ENCODE results near the gene COL9A2. TPM values are rescaled to one million over a fixed set of nuclear protein-coding genes. Genes with fewer than 3 reads are reported as not detected.

The COL9A2 gene
- polyA plus RNA-seq, 1 of the 3 experiments (the other 2 are of a cell fraction), result 0.94 TPM

DNA sequence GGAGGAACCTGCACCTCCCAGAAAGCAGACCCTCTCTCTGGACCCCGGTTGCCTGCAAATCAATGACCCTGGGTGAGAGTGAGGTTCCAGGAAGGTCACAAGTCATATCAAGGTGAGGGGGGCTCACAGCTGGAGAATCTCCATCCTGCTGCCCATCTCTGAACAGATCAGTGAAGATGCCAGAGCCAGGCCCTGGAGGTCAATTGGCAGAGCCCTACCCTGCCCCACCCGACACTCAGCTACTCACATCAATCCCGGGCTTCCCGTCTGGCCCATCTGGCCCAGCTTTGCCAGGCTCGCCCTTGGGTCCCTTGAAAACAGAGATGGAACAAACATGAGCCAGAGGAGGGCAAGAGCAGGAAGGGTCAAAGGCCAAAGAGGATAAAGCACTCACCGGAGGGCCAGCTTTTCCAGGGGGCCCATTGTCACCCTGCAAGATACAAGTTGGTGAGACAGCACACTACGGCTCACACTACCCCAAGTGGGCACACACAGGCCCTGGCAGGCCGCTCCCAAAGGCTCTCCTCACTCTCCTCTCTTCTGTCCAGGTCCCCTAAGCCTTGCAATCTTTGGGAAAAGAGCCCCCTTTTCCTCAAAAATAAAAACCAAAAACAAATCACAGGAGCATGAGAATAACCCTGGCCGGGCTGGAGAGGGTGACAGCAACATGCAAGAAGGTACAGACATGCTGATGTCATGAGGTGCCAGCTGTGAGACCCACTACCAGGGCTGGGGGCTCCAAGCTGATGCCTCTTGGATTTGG lies 2.9 kb downstream of the COL9A2 start:
- no peak for TF ChIP-seq ELF1 (IDR thresholded peaks at IDR 0.05)
- no peak for TF ChIP-seq GATA2 (CRISPR knock-in tag; IDR thresholded peaks at IDR 0.05)
- TF ChIP-seq NFIC (IDR thresholded peaks at IDR 0.05; ENCODE audit: borderline replicate concordance), result no peak
- no peak for TF ChIP-seq NRF1 (IDR thresholded peaks at IDR 0.05; ENCODE audit: low read depth, low read length)
- TF ChIP-seq FOXJ3 (CRISPR knock-in tag; IDR thresholded peaks at IDR 0.05), result no peak
- TF ChIP-seq, protein P1, sequence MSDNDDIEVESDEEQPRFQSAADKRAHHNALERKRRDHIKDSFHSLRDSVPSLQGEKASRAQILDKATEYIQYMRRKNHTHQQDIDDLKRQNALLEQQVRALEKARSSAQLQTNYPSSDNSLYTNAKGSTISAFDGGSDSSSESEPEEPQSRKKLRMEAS (IDR thresholded peaks at IDR 0.05; ENCODE audit: low read depth), result no peak
- no peak for TF ChIP-seq SMC3 (IDR thresholded peaks at IDR 0.05; ENCODE audit: low read depth, low read length)
- TF ChIP-seq TEAD4 (IDR thresholded peaks at IDR 0.05; ENCODE audit: borderline replicate concordance, insufficient read depth), result no peak
- TF ChIP-seq, protein P2, sequence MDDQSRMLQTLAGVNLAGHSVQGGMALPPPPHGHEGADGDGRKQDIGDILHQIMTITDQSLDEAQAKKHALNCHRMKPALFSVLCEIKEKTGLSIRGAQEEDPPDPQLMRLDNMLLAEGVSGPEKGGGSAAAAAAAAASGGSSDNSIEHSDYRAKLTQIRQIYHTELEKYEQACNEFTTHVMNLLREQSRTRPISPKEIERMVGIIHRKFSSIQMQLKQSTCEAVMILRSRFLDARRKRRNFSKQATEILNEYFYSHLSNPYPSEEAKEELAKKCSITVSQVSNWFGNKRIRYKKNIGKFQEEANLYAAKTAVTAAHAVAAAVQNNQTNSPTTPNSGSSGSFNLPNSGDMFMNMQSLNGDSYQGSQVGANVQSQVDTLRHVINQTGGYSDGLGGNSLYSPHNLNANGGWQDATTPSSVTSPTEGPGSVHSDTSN (IDR thresholded peaks at IDR 0.05), result no peak
- TF ChIP-seq, protein P3, sequence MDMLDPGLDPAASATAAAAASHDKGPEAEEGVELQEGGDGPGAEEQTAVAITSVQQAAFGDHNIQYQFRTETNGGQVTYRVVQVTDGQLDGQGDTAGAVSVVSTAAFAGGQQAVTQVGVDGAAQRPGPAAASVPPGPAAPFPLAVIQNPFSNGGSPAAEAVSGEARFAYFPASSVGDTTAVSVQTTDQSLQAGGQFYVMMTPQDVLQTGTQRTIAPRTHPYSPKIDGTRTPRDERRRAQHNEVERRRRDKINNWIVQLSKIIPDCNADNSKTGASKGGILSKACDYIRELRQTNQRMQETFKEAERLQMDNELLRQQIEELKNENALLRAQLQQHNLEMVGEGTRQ (IDR thresholded peaks at IDR 0.05; ENCODE audit: borderline replicate concordance, low read depth, low read length), result no peak
- TF ChIP-seq EZH2phosphoT487 (IDR thresholded peaks at IDR 0.05; ENCODE audit: borderline replicate concordance, low read depth), result no peak
- no peak for TF ChIP-seq JUND (IDR thresholded peaks at IDR 0.05)
- TF ChIP-seq FOSL2 (IDR thresholded peaks at IDR 0.05; ENCODE audit: borderline replicate concordance, low read depth), result no peak
- TF ChIP-seq EP300 (IDR thresholded peaks at IDR 0.05; ENCODE audit: borderline replicate concordance in 1 of 2, low read depth in 1 of 2, low read length in 1 of 2), result no peak
- no peak for TF ChIP-seq RAD21 (IDR thresholded peaks at IDR 0.05; ENCODE audit: low read length)
- no peak for TF ChIP-seq TCF12 (IDR thresholded peaks at IDR 0.05)
- Histone ChIP-seq H3K36me3 (replicated peaks in 1 of 2; ENCODE audit: control insufficient read depth in 1 of 2, insufficient read depth in 2 of 2, low read length in 1 of 2) (no peaks in the 10 kb centered on the region), H3K79me2 (ENCODE audit: insufficient read depth) (no peaks in the 10 kb centered on the region), H3F3A (replicated peaks; ENCODE audit: insufficient read depth) (no peaks in the 10 kb centered on the region), H3K9me3 (no peaks in the 10 kb centered on the region), H3K27me3 (ENCODE audit: insufficient read depth) (no peaks in the 10 kb centered on the region; the same call in 1 of the 2 replicates), H3K4me1 (ENCODE audit: control insufficient read depth in 1 of 2, insufficient read depth in 2 of 2, low read depth in 1 of 2, low read length in 1 of 2) (peaks cover 0 to 6% of the 10 kb centered on the region in 2 experiments; a peak in 1 of 4 replicates), H3K9ac (no peak overlapping the region), H3K4me2 (no peak overlapping the region), H3K4me3 (ENCODE audit: low read depth in 2 of 2, low read length in 1 of 2) (no peak overlapping the region), H3K9me2 (no peaks in the 10 kb centered on the region), H2AFZ (ENCODE audit: low read depth) (no peak overlapping the region), H4K20me1 (ENCODE audit: insufficient read depth) (no peaks in the 10 kb centered on the region), H3K27ac (ENCODE audit: low read depth in 2 of 2, low read length in 1 of 2) (no peak overlapping the region)
- 89% methylated on average over 6 of the region's 9 CpGs for WGBS (ENCODE audit: low lambda C conversion rate)
- no peak for DNase-seq
- ChIA-PET CTCF (interaction anchor here (0.7 to 12.5 kb wide), 26 partner anchors 9 to 276 kb away, joined by 3 to 150 read pairs (median 4); partner anchors contain the start of gene TMCO2), POLR2A (interaction anchor here (1.1 kb wide), 1 partner anchor 136 kb away, joined by 3 read pairs; the partner anchor contains the start of gene ZFP69B)

Measured in SK-N-SH (cell line).